GM23338 (cell line): Measurements from ENCODE around the gene ATXN7L2. TPM values are rescaled to one million over a fixed set of nuclear protein-coding genes. Genes with fewer than 3 reads are reported as not detected.

Experiments
- ATAC-seq: fragments of 200-7000 bp; cut with Tn5 transposase; 3 replicates; pipeline ENCODE4 v1.9.1; 2020
- DNase-seq: peaks from one replicate; pipeline ENCODE4 v3.0.0-alpha.2; 2015; ENCODE audit warnings: low spot score
- H2AFZ ChIP-seq: fragments of 200-600 bp; sonication (generic); 2 replicates; pipeline ENCODE4 v1.8.0; 2016; ENCODE audit warnings: antibody characterized with exemption, mild to moderate bottlenecking, moderate library complexity
- H3F3A ChIP-seq: fragments of 200-600 bp; sonication (generic); replicated peaks from 2 replicates; pipeline ENCODE4 v1.8.0; 2017; ENCODE audit warnings: antibody characterized with exemption, mixed run types, low read depth
- H3K27ac ChIP-seq: fragments of 200-600 bp; sonication (generic); 2 replicates; pipeline ENCODE4 v1.6.1; 2016; ENCODE audit warnings: low read depth
- H3K27me3 ChIP-seq: fragments of 200-600 bp; sonication (generic); 2 replicates; pipeline ENCODE4 v1.8.0; 2016; ENCODE audit warnings: mild to moderate bottlenecking, mixed run types, moderate library complexity; ENCODE audit not compliant: insufficient read depth
- H3K36me3 ChIP-seq: fragments of 200-600 bp; sonication (generic); 2 replicates; pipeline ENCODE4 v1.8.0; 2016; ENCODE audit warnings: mild to moderate bottlenecking; ENCODE audit not compliant: insufficient read depth
- H3K4me1 ChIP-seq: fragments of 200-600 bp; sonication (generic); 2 replicates; pipeline ENCODE4 v1.8.0; 2016; ENCODE audit warnings: mild to moderate bottlenecking, moderate library complexity; ENCODE audit not compliant: insufficient read depth
- H3K4me2 ChIP-seq: fragments of 200-600 bp; sonication (generic); 2 replicates; pipeline ENCODE4 v1.7.1; 2017; ENCODE audit warnings: mixed run types
- H3K4me3 ChIP-seq: fragments of 200-600 bp; sonication (generic); 2 replicates; pipeline ENCODE4 v1.6.1; 2016; ENCODE audit warnings: mixed run types
- H3K79me2 ChIP-seq: fragments of 200-600 bp; sonication (generic); replicated peaks from 2 replicates; pipeline ENCODE4 v1.8.0; 2017; ENCODE audit warnings: mild to moderate bottlenecking; ENCODE audit not compliant: insufficient read depth
- H3K9me2 ChIP-seq: fragments of 200-600 bp; sonication (generic); 2 replicates; pipeline ENCODE4 v1.8.0; 2017; ENCODE audit not compliant: insufficient read depth
- H4K20me1 ChIP-seq: fragments of 200-600 bp; sonication (generic); replicated peaks from 2 replicates; pipeline ENCODE4 v1.8.0; 2017; ENCODE audit warnings: mild to moderate bottlenecking; ENCODE audit not compliant: insufficient read depth
- H3K27ac Mint-ChIP-seq: 2 replicates; pipeline ENCODE4 v1.8.0; 2020; ENCODE audit warnings: inconsistent platforms, mild to moderate bottlenecking, moderate library complexity, mixed read lengths
- H3K27me3 Mint-ChIP-seq: 3 replicates; pipeline ENCODE4 v1.8.0; 2022; ENCODE audit warnings: low read depth, mild to moderate bottlenecking, moderate library complexity, mixed read lengths, inconsistent platforms; ENCODE audit not compliant: insufficient read depth, poor library complexity
- H3K36me3 Mint-ChIP-seq: 3 replicates; pipeline ENCODE4 v1.8.0; 2021; ENCODE audit warnings: low read depth, mild to moderate bottlenecking, inconsistent platforms, moderate library complexity, mixed read lengths
- H3K4me1 Mint-ChIP-seq: 3 replicates; pipeline ENCODE4 v1.8.0; 2020; ENCODE audit warnings: mild to moderate bottlenecking, inconsistent platforms, mixed read lengths
- H3K4me3 Mint-ChIP-seq: 3 replicates; pipeline ENCODE4 v1.8.0; 2021; ENCODE audit warnings: moderate library complexity, mild to moderate bottlenecking, inconsistent platforms, mixed read lengths
- H3K9me3 Mint-ChIP-seq: 3 replicates; pipeline ENCODE4 v1.8.0; 2020; ENCODE audit warnings: moderate library complexity, mild to moderate bottlenecking, inconsistent platforms, mixed read lengths
- CTCF ChIP-seq, 2 experiments: fragments of 200-600 bp in 1 of 2; sonication (generic) in 1 of 2; conservative IDR thresholded peaks; 2 replicates each; pipeline versions ENCODE4 v1.5.1 to v1.6.1; 2016 to 2017; ENCODE audit warnings: antibody characterized with exemption in 2 of 2, low read depth in 2 of 2, mild to moderate bottlenecking in 2 of 2, moderate library complexity in 1 of 2
- ETS1 ChIP-seq: IDR thresholded peaks from 2 replicates; pipeline ENCODE4 v1.6.1; 2016; ENCODE audit warnings: antibody characterized with exemption
- REST ChIP-seq: IDR thresholded peaks from one replicate; pipeline ENCODE4 v1.6.1; 2018; ENCODE audit warnings: antibody characterized with exemption; ENCODE audit not compliant: unreplicated experiment
- ZNF331 ChIP-seq: fragments of 250-450 bp; sonication (Bioruptor Pico); IDR thresholded peaks from 2 replicates; pipeline ENCODE4 v1.5.0; 2020; ENCODE audit warnings: low read depth, mild to moderate bottlenecking, moderate library complexity
- ZNF462 ChIP-seq: fragments of 250-450 bp; sonication (Bioruptor Pico); IDR thresholded peaks from 2 replicates; pipeline ENCODE4 v1.5.0; 2020; ENCODE audit warnings: mild to moderate bottlenecking, moderate library complexity
- polyA plus RNA-seq: library from polyadenylated mRNA; unstranded; fragments of >200 nt; fragmentation: Nextera tagmentation; extraction: Ambion mirVana; gene quantifications from 2 replicates; pipeline ENCODE4 v1.2.1, GENCODE V29; 2016
- total RNA-seq: library from RNA; depleted of rRNA; stranded (reverse); fragments of >200 nt; shearing (Covaris generic); gene quantifications from 2 replicates; pipeline ENCODE4 v1.2.3, GENCODE V29; 2014

ATXN7L2 gene
- total and polyA plus RNA-seq, 2 experiments from 2014 or later = 8.0 to 9.9 TPM

GRCh38 chr1:109497449-109498160 lies 13.9 kb downstream of the ATXN7L2 start:
- H3K27ac ChIP-seq = no peak overlapping the region
- peaks cover 11% of the 10 kb centered on the region for H3K36me3 Mint-ChIP-seq
- no peak for DNase-seq
- no peaks in the 10 kb centered on the region for H3K9me2 ChIP-seq
- H3K79me2 ChIP-seq = no peaks in the 10 kb centered on the region
- H3K4me3 ChIP-seq = no peak overlapping the region
- TF ChIP-seq CTCF (conservative IDR thresholded peaks at IDR 0.05; ENCODE audit: low read depth in 2 of 2) = no peak
- no peak for TF ChIP-seq ETS1
- no peak for TF ChIP-seq ZNF462 (CRISPR knock-in tag)
- TF ChIP-seq REST = no peak
- TF ChIP-seq ZNF331 (CRISPR knock-in tag) = no peak
- H2AFZ ChIP-seq = no peak overlapping the region; the same call in 1 of the 2 replicates
- no peak overlapping the region for H3K4me3 Mint-ChIP-seq
- no peaks in the 10 kb centered on the region; the same call in 1 of the 2 replicates for H3F3A ChIP-seq
- no peaks in the 10 kb centered on the region for H3K27me3 ChIP-seq
- H3K4me1 ChIP-seq = peaks cover 16% of the 10 kb centered on the region
- H3K36me3 ChIP-seq = no peaks in the 10 kb centered on the region
- no peaks in the 10 kb centered on the region for H3K9me3 Mint-ChIP-seq
- no peaks in the 10 kb centered on the region for H4K20me1 ChIP-seq
- peak overlapping the region; percentile 83; the same call in 1 of the 2 replicates for H3K27ac Mint-ChIP-seq
- H3K27me3 Mint-ChIP-seq = peaks cover 19% of the 10 kb centered on the region
- peaks cover 25% of the 10 kb centered on the region for H3K4me1 Mint-ChIP-seq
- peak overlapping the region; percentile 55; the same call in 1 of the 2 replicates for H3K4me2 ChIP-seq
- peak; percentile 3 for ATAC-seq
